ENCODE data around the gene CHCHD3. TPM values are rescaled to one million over a fixed set of nuclear protein-coding genes. Genes with fewer than 3 reads are reported as not detected.

Gene CHCHD3
- total RNA-seq, 1 experiment from 2014 or later: 100 TPM

GRCh38 chr7:132943645-132944044 is 138.2 kb downstream of the CHCHD3 start:
- BruUV-seq (replicated peaks): no TSS peak
- intact Hi-C loops (cut with micrococcal nuclease; ENCODE audit: unreplicated experiment): no loop called here
- POLR2A ChIA-PET (ENCODE audit: unreplicated experiment): interaction anchor here (0.7 kb wide), 1 partner anchor 188 kb away, joined by 7 read pairs; no protein-coding TSS in a partner anchor

GRCh38 chr7:132942701-132943100 is 139.2 kb downstream of the CHCHD3 start:
- H3K9me2 ChIP-seq (ENCODE audit: insufficient read depth): no peaks in the 10 kb centered on the region
- intact Hi-C loops (cut with micrococcal nuclease; ENCODE audit: unreplicated experiment): no loop called here
- peaks cover 4% of the 10 kb centered on the region for H4K20me1 ChIP-seq (ENCODE audit: insufficient read depth)
- H3K27me3 ChIP-seq (ENCODE audit: insufficient read depth, low read depth): no peaks in the 10 kb centered on the region
- no peaks in the 10 kb centered on the region for H3K9me3 ChIP-seq (ENCODE audit: insufficient read depth, low read depth)
- no peak for TF ChIP-seq CTCF (conservative IDR thresholded peaks at IDR 0.05)
- no peak for TF ChIP-seq EZH2 (IDR thresholded peaks at IDR 0.05; ENCODE audit: low read depth)
- POLR2A ChIA-PET (ENCODE audit: unreplicated experiment): interaction anchor here (0.6 kb wide), 1 partner anchor 429 kb away, joined by 3 read pairs; no protein-coding TSS in a partner anchor
- H3F3A ChIP-seq (ENCODE audit: insufficient read depth, low read depth): 0 out of 2 replicates have a peak, but pooled peaks cover 5% of the 10 kb centered on the region
- CTCF ChIA-PET: no interaction called here
- no peak overlapping the region for H3K27ac ChIP-seq
- peak in 1 of 2 experiments; percentile 17 for DNase-seq
- no peak overlapping the region for H3K4me3 ChIP-seq
- H3K79me2 ChIP-seq (ENCODE audit: low read depth): no peaks in the 10 kb centered on the region
- BruUV-seq (replicated peaks): no TSS peak
- H3K4me1 ChIP-seq (replicated peaks; ENCODE audit: insufficient read depth): no peaks in the 10 kb centered on the region
- H2AFZ ChIP-seq: no peak overlapping the region
- H3K4me2 ChIP-seq: no peak overlapping the region
- no peaks in the 10 kb centered on the region for H3K36me3 ChIP-seq (ENCODE audit: low read depth)

More at GRCh38 chr7:132943645-132944044, 138.2 kb downstream of the CHCHD3 start:
- H3K4me2 ChIP-seq: no peak overlapping the region
- H3K27me3 ChIP-seq (ENCODE audit: insufficient read depth, low read depth): no peaks in the 10 kb centered on the region
- no peak overlapping the region for H3K4me3 ChIP-seq
- H3K36me3 ChIP-seq (ENCODE audit: low read depth): no peaks in the 10 kb centered on the region
- peaks cover 4% of the 10 kb centered on the region; the same call in 1 of the 2 replicates for H4K20me1 ChIP-seq (ENCODE audit: insufficient read depth)
- peak in 1 of 2 experiments; percentile 19 for DNase-seq
- 0 out of 2 replicates have a peak, but pooled peaks cover 5% of the 10 kb centered on the region for H3F3A ChIP-seq (ENCODE audit: insufficient read depth, low read depth)
- H3K9me2 ChIP-seq (ENCODE audit: insufficient read depth): no peaks in the 10 kb centered on the region
- H2AFZ ChIP-seq: no peak overlapping the region
- H3K4me1 ChIP-seq (replicated peaks; ENCODE audit: insufficient read depth): no peaks in the 10 kb centered on the region
- H3K9me3 ChIP-seq (ENCODE audit: insufficient read depth, low read depth): no peaks in the 10 kb centered on the region
- CTCF ChIA-PET: no interaction called here
- H3K79me2 ChIP-seq (ENCODE audit: low read depth): no peaks in the 10 kb centered on the region
- no peak overlapping the region for H3K27ac ChIP-seq
- TF ChIP-seq CTCF (conservative IDR thresholded peaks at IDR 0.05): no peak

GRCh38 chr7:132941905-132942304 is 140.0 kb downstream of the CHCHD3 start:
- no peaks in the 10 kb centered on the region for H3K36me3 ChIP-seq (ENCODE audit: low read depth)
- peaks cover 9% of the 10 kb centered on the region for H4K20me1 ChIP-seq (ENCODE audit: insufficient read depth)
- H3K9me2 ChIP-seq (ENCODE audit: insufficient read depth): no peaks in the 10 kb centered on the region
- H3K4me3 ChIP-seq: no peak overlapping the region
- BruUV-seq (replicated peaks): no TSS peak
- intact Hi-C loops (cut with micrococcal nuclease; ENCODE audit: unreplicated experiment): no loop called here
- ChIA-PET CTCF (no interaction called here), POLR2A (ENCODE audit: unreplicated experiment) (no interaction called here)
- H3K27ac ChIP-seq: no peak overlapping the region
- no peak for TF ChIP-seq CTCF (conservative IDR thresholded peaks at IDR 0.05)
- TF ChIP-seq EZH2 (IDR thresholded peaks at IDR 0.05; ENCODE audit: low read depth): no peak
- H3K79me2 ChIP-seq (ENCODE audit: low read depth): no peaks in the 10 kb centered on the region
- no peaks in the 10 kb centered on the region for H3K4me1 ChIP-seq (replicated peaks; ENCODE audit: insufficient read depth)
- no peaks in the 10 kb centered on the region for H3K27me3 ChIP-seq (ENCODE audit: insufficient read depth, low read depth)
- H2AFZ ChIP-seq: no peak overlapping the region
- H3F3A ChIP-seq (ENCODE audit: insufficient read depth, low read depth): 0 out of 2 replicates have a peak, but pooled peaks cover 5% of the 10 kb centered on the region
- H3K9me3 ChIP-seq (ENCODE audit: insufficient read depth, low read depth): no peaks in the 10 kb centered on the region
- H3K4me2 ChIP-seq: no peak overlapping the region
- no peak for DNase-seq

Data from PC-9 (cell line).